C4-2B (cell line): ENCODE data around the gene RASD2.

Experiments
- ZFX ChIP-seq: fragments of 450-650 bp; IDR thresholded peaks from 2 replicates; pipeline ENCODE4 v1.6.1; 2017
- TF ChIP-seq, protein P1 (sequence below): fragments of 450-650 bp; conservative IDR thresholded peaks from 2 replicates; pipeline ENCODE4 v1.5.1; 2017; ENCODE audit warnings: mild to moderate bottlenecking

DNA sequence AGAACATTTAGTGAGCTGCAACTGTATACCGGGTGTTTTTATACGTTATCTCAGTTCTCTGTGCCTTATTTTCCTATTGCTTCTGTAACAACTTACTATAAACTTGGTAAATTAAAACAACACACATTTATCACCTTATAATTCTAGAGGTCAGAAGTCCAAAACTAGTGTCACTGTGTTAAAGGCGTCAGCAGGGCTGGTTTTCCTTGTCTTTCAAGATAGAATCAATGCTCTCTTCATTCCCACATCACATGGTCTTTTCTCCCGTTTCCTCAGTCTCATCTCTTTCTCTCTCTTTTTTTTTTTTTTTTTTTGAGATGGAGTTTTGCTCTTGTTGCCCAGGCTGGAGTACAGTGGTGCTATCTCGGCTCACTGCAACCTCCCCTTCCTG lies 40.4 kb downstream of the RASD2 start:
- TF ChIP-seq, protein P1, sequence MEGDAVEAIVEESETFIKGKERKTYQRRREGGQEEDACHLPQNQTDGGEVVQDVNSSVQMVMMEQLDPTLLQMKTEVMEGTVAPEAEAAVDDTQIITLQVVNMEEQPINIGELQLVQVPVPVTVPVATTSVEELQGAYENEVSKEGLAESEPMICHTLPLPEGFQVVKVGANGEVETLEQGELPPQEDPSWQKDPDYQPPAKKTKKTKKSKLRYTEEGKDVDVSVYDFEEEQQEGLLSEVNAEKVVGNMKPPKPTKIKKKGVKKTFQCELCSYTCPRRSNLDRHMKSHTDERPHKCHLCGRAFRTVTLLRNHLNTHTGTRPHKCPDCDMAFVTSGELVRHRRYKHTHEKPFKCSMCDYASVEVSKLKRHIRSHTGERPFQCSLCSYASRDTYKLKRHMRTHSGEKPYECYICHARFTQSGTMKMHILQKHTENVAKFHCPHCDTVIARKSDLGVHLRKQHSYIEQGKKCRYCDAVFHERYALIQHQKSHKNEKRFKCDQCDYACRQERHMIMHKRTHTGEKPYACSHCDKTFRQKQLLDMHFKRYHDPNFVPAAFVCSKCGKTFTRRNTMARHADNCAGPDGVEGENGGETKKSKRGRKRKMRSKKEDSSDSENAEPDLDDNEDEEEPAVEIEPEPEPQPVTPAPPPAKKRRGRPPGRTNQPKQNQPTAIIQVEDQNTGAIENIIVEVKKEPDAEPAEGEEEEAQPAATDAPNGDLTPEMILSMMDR = no peak
- no peak for TF ChIP-seq ZFX
